Measurements from ENCODE around the gene SOWAHA.

SOWAHA gene

GRCh38 chr5:132826424-132827082, 13.5 kb downstream of the SOWAHA start:
- no peak for DNase-seq (ENCODE audit: low read depth)

GRCh38 chr5:132827943-132828673, 15.0 kb downstream of the SOWAHA start:
- no peak for DNase-seq (ENCODE audit: low read depth)

- DNase-seq (ENCODE audit: low read depth) = no peak
These were observed 15.9 kb downstream of the SOWAHA start for GRCh38 chr5:132828846-132829494.

DNA sequence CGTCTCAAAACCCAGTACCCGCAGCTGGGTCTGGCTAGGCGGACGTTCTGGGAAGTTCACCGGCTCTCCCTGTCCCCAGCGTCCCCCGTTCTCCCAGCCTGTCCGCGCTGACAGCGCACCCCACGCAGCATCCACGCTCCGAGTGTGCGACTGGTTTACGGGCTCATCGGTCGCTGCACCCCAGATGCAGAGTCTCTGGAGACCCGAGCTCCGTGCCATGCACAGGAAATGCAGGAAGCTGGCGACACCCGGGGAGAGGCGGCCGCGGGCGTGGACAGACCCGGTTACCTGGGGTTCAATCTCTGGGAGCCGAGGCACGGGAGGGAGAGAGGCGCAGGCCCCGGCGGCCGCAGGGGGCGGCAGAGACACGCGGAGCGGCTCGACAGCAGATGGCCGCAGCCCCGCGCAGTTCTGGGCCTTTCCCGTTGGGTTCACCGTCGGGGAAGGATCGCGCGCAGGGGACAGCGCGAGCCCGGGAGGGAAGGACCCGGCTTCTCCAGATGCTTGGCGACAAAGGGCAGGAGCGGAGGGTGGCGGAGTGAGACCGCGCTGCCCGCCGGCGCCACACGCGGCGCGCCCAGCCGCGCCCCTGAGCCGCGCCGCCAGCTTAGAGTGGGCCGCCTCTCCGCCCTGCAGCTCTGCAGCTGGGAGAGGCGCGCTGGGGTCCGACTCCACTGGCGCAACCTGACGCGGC, 16.8 kb downstream of the SOWAHA start:
- DNase-seq (ENCODE audit: low read depth) = no peak

DNA sequence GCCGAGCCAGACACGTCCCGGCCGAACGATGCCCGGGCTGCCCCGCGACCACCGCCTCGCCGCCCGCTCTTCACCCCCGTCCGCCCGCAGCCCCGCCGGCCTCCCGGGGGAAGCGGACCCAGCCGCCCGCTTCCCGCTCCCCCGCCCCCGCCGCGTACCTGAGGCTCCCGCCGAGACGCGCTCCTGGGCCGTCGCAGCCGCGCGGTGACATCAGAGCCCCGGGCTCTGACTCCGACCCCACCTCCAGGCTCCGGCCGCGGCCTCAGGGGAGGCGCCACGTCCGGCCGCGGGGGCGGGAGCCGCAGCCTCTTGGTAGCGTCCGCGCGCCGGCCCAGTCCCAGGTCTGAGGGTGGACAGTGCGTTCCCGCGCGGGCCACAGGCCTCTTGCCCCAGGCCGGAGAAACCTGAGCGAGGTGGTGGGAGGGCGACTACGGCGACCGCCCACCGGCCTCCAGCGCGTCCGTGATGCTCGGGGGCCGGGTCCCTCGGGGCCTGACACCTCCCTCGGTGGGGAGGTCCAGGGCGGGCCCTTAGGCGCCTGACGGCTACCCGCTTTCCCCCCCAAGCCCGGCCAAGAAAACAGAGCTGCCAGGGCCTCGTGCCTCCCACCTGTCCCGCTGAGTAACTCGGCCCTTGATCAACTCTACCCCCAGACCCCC, 17.5 kb downstream of the SOWAHA start, which contains the start of gene SHROOM1:
Gene SHROOM1 (minus strand): TSS at position 212 of the 659 bp plus-strand sequence. CDS start 4,507 bp downstream, outside the sequence.
- DNase-seq (ENCODE audit: low read depth) = no peak

- no peak for DNase-seq (ENCODE audit: low read depth)
These were observed 18.2 kb downstream of the SOWAHA start for GRCh38 chr5:132831095-132831860.

- DNase-seq (ENCODE audit: low read depth) = no peak
These were observed 19.5 kb downstream of the SOWAHA start for GRCh38 chr5:132832612-132833011.

DNA sequence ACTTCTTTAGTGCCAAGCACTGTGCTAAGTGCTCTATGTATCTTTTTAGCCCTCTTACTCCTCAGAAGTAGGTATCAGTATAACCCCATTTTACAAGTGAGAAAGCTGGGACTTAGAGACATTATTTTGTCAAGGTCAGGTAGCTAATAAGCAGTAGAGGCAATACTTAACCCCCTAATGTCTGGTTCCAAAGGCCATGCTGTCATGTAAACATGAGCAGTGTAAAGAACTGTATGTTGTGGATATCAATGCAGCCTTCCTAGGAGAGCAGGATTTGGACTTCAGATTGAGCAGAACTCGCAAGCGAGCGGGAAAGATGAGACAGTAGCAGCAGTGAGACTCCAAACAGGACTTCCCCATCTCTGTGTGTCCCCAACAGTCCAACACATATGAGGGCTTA, 21.0 kb downstream of the SOWAHA start:
- no peak for DNase-seq (ENCODE audit: low read depth)

DNA sequence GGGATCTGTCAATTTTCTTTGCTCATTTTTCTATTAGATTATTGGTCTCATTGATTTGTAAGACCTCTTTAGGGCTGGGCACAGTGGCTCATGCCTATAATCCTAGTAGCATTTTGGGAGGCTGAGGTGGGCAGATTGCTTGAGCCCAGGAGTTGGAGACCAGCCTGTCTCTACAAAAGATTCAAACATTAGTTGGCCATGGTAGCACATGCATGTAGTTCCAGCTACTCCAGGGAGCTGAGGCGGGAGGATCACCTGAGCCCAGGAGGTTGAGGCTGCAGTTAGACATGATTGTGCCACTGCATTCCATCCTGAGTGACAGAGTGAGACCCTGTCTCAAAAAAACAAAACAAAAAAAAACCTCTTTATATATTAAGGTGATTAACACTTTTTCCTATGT, 23.8 kb downstream of the SOWAHA start:
- DNase-seq (ENCODE audit: low read depth) = no peak

GRCh38 chr5:132837868-132838267, 24.8 kb downstream of the SOWAHA start:
- DNase-seq (ENCODE audit: low read depth) = no peak

- no peak for DNase-seq (ENCODE audit: low read depth)
These were observed 25.6 kb downstream of the SOWAHA start for GRCh38 chr5:132838516-132839282.

- DNase-seq (ENCODE audit: low read depth) = no peak
These were observed 26.6 kb downstream of the SOWAHA start for GRCh38 chr5:132839426-132840301.

GRCh38 chr5:132840313-132840712, 27.2 kb downstream of the SOWAHA start:
- DNase-seq (ENCODE audit: low read depth) = no peak

- DNase-seq (ENCODE audit: low read depth) = no peak
These were observed 27.8 kb downstream of the SOWAHA start for GRCh38 chr5:132840896-132841295.

DNA sequence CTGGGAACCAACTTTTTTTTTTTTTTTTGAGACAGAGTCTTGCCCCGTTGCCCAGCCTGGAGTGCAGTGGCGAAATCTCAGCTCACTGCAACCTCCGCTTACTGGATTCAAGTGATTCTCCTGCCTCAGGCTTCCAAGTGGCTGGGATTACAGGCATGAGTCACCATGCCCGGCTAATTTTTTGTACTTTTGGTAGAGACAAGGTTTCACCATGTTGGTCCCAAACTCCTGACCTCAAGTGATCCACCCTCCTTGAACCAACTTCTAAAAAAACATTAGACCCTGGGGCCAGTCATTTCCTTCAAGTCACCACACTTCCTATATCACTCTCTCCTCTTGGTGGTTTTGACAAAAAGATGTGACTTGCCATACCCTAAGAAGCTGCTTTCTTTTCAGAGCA, 28.2 kb downstream of the SOWAHA start:
- no peak for DNase-seq (ENCODE audit: low read depth)

DNA sequence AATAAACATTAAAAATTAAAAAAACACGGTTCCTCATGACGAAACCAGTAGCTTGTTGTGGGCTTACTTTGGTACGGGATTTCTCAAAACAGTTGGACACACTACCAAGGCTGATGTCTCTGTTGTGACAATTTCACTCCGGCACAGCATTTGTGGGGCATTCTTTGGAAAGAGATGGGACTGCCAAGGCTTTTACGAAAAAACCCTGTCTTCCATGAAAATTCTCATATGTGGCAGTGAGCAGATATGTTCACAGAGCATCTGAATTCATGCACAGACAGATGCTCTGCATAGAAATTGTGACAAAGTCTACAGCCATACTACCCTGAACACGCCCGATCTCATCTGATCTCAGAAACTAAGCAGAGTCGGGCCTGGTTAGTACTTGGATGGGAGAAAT, 35.2 kb downstream of the SOWAHA start:
- no peak for DNase-seq (ENCODE audit: low read depth)

GRCh38 chr5:132849347-132849746, 36.2 kb downstream of the SOWAHA start:
- no peak for DNase-seq (ENCODE audit: low read depth)

DNA sequence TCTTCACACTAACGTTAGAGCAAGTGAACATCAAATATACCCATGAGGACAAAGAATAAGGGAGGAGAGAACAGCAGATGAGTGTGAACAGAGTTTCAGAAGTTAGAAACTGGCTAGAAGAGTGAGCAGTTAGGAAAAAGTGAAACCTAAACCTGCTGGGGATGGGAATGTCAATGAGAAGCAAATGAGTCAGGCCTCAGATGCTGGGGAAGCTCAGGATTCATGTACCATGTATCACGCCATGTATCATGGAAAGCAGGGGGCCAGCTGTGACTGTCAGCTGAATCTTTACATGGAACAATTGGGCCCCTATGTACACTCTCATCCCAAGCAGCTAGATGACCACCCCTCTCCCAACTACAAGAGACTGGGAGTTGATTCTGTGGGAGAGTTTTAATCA, 37.0 kb downstream of the SOWAHA start:
- DNase-seq (ENCODE audit: low read depth) = no peak

GRCh38 chr5:132853323-132853722, 40.2 kb downstream of the SOWAHA start:
- no peak for DNase-seq (ENCODE audit: low read depth)
